Coronary artery (tissue), 2 donors: ENCODE data around the gene MYOD1.

ENCODE experiments used
- DNase-seq: peaks from one replicate; pipeline ENCODE4 v3.0.0-alpha.2; 2017; ENCODE audit warnings: low spot score
- H3K27ac ChIP-seq, 2 donors: fragments of 200-600 bp; sonication (generic); one replicate each; pipeline ENCODE4 v1.5.1; 2016 to 2019
- H3K4me3 ChIP-seq: fragments of 200-600 bp; sonication (generic); 2 replicates; pipeline ENCODE4 v1.5.1; 2016; ENCODE audit warnings: mild to moderate bottlenecking, moderate library complexity
- TF ChIP-seq, protein P1 (sequence below): fragments of 200-600 bp; sonication (generic); IDR thresholded peaks from one replicate; pipeline ENCODE4 v1.5.1; 2019; ENCODE audit warnings: antibody characterized with exemption

MYOD1 gene

DNA sequence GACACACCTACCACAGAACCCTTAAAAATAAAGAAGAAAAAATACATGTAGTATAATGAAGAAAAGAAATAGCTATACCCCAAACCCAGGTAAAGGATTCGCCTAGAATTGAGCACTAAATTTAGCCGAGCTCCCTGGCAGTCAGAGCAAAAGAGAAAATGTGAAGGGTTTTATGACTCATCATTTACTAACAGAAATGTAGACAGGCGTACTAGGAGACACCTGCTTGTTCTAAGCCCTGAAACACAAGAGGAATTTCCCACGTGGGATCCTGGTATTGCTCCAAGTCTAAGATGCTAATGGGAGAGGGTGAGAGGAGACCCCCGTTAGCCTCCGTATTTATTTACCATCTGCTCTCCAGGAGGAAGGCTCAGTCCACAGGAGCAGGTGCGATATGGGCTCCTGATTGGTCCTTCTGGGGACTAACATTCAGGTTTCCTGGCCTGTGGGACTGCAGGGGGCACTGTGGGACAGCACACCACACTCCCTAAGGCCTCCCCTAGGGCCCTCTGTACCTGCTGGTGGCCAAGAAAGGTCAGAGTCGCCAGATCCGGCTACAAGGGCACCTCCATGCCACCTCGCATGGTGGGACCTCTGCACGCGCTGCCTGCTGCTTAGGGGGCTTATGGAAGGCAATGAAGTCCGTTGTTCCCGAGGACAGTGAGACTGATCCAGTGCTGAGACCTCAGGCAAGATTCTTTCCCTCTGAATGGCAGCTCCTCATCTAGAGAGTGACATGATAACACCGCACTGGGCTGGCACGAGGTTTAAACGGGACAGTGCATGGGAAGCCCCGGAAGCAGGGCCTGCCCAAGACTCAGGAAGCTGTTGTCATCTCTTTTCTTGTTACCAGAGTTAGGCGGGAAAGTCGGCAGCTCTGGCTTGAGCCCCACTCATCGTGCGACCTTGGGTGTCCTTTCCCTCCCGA lies 41.0 kb downstream of the MYOD1 start:
- no peak overlapping the region for H3K27ac ChIP-seq
- TF ChIP-seq, protein P1, sequence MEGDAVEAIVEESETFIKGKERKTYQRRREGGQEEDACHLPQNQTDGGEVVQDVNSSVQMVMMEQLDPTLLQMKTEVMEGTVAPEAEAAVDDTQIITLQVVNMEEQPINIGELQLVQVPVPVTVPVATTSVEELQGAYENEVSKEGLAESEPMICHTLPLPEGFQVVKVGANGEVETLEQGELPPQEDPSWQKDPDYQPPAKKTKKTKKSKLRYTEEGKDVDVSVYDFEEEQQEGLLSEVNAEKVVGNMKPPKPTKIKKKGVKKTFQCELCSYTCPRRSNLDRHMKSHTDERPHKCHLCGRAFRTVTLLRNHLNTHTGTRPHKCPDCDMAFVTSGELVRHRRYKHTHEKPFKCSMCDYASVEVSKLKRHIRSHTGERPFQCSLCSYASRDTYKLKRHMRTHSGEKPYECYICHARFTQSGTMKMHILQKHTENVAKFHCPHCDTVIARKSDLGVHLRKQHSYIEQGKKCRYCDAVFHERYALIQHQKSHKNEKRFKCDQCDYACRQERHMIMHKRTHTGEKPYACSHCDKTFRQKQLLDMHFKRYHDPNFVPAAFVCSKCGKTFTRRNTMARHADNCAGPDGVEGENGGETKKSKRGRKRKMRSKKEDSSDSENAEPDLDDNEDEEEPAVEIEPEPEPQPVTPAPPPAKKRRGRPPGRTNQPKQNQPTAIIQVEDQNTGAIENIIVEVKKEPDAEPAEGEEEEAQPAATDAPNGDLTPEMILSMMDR = no peak
- H3K4me3 ChIP-seq = no peak overlapping the region
- no peak for DNase-seq

DNA sequence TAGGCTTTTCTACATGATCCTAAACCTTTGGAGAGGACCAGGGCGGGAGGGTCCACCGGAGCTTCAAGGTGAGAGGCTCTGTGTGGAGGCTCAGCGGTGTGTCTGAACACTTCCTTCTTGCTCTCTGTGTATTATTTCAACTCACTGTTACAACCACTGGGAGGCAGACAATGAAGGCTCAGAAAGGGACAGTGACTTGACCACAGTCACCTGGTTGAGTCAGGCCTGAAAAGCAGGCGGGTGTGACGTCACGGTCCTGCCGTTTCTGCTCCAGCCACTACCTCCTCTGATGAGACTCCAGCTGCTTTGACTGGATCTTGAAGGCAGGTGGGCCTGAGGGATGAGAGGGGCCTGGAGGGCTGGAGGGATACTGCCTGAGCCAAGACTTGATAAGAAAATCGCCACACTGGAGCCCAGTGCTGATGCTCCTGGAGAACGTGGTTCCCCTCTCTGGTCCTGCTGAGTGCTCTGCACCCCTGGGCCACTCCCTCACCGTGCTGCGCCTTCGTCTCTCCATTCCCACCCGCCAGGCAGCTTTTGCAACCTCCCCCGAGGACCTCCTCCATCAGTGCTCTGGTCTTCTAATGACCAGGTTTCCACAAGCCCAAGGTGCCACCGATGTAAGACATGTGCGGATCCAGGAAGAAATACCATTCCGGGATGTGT lies 43.1 kb downstream of the MYOD1 start:
- no peak for DNase-seq
- no peak overlapping the region for H3K27ac ChIP-seq

DNA sequence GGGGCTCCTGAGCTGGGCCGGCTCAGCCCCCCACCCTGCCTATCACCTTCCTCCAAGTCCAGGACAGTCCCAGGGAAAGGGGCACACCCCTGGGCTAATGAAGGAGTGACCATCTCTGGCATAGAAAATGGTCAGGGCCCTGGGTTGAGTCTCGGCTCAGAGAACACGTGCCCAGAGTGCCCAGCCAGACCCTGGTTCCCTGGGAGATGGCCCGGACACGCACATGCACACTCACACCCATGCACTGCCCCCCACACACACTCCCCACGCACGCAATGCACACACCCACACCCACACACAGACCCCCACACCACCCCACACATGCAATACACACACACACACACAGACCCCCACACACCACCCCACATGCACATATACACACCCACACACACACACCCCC lies 43.9 kb downstream of the MYOD1 start:
- Histone ChIP-seq H3K27ac (no peak overlapping the region), H3K4me3 (no peak overlapping the region)
- DNase-seq = no peak
- TF ChIP-seq, protein P1 = no peak

More for the DNA sequence above, 43.1 kb downstream of the MYOD1 start:
- no peak overlapping the region for H3K4me3 ChIP-seq
- TF ChIP-seq, protein P1 = no peak

DNA sequence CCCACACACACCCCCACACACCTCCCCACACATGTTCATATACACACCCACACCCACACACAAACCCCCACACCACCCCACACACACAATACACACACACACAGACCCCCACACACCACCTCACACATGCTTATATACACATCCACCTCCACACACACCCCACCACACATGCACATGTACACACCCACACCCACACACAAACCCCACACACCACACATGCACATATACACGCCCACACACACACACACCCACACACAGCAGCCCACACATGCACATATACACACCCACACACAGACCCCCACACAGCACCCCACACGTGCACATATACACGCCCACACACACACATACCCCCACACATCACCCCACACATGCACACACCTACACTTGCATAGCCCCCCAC lies 44.3 kb downstream of the MYOD1 start:
- Histone ChIP-seq H3K27ac (no peak overlapping the region), H3K4me3 (no peak overlapping the region)
- TF ChIP-seq, protein P1 = no peak
- no peak for DNase-seq

DNA sequence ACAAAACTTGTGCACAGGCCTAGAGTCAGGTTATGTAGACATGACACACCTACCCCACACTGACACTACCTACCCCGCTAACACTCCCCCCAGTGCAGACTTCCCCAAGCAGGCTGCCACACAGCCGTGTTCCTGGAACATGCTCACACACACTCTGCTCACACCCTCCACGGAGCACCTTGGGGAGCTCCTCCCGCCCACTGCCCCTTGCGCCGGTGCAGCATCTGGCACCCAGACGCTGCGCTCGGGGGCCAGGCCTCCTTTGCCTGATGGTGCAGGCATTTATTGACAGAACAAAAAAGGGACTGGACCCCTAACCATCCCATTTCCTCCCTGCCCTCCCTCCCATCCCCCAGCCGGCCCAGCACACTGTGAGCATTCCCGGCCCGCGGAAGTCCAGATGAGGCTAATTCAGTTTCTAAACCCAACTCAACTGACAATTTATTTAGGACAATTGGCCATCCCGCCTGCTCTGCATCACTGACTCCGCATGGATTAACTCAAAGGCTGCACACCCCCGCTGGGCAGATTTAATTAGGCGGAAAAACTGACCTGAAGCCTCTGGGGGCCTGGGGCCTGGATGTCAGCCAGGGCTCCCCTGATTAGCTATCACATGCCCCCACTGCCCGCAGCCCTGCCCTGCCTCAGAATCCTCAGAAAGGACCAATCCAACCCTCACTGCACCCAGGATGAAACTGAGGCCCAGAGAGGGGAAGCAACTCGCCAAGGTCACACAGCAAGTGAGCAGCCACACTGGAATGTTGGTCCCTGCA lies 45.3 kb downstream of the MYOD1 start:
- DNase-seq = no peak
- Histone ChIP-seq H3K27ac (no peak overlapping the region), H3K4me3 (no peak overlapping the region)
- TF ChIP-seq, protein P1 = no peak

DNA sequence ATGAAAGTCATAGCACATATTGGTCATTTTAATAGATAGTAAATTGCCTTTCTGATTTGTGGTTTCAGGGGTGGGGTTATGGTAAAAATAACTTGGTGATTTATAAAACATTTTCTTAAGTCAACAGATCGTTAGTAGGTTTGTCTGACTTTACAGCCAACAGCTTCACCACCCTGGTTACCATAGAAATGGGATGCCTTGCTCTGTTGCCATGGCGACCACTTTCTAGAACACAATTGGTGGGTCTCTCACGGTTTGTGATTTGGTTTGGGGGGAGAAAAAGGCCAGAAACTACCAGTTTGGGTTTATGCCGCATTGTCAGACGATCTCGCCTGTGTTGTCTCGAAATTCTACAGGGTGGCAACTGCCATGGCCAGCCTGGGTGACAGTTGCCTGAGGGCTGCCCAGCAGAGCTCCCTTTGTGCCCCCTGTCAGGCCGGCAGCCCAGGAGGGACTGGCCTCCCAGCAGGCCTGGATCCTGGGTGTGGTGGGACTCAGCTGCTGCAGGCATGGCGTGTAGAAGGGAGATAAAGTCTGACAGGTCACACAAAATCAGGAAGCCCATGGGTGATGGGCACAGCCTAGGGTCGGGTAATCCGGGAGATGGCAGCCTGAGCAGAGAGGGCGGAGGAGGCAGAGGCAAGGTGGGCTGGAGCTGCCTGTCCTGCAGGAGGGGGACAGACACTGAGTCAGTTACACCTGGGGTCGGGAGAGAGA lies 46.1 kb downstream of the MYOD1 start:
- Histone ChIP-seq H3K4me3 (no peak overlapping the region), H3K27ac (no peak overlapping the region)
- TF ChIP-seq, protein P1 = no peak
- no peak for DNase-seq
